H1 (cell line): ENCODE measurements around the gene TGM5. TPM values are rescaled to one million over a fixed set of nuclear protein-coding genes. Genes with fewer than 3 reads are reported as not detected.

Experiments
- CBX5 ChIP-seq: fragments of 300-800, 300-1000 bp; sonication (generic); IDR thresholded peaks from 2 replicates; pipeline ENCODE4 v1.7.1; 2016; ENCODE audit warnings: antibody characterized with exemption, low read length, low read depth
- CHD2 ChIP-seq: IDR thresholded peaks from 2 replicates; pipeline ENCODE4 v1.6.1; 2012; ENCODE audit warnings: low read length, improper control_type of control experiment
- CHD7 ChIP-seq: fragments of 300-600 bp; sonication (generic); IDR thresholded peaks from 2 replicates; pipeline ENCODE4 v1.7.1; 2012; ENCODE audit warnings: low read length, moderate library complexity, mild to moderate bottlenecking, inconsistent platforms; ENCODE audit not compliant: insufficient replicate concordance
- CTCF ChIP-seq, 3 experiments: IDR thresholded peaks; 1 replicate in 2 of 3; 2 replicates in 1 of 3; pipeline versions ENCODE4 v1.5.1 to v1.6.1; 2011; ENCODE audit warnings: low read length in 3 of 3, mild to moderate bottlenecking in 3 of 3, inconsistent platforms in 2 of 3, low read depth in 1 of 3, moderate library complexity in 1 of 3; ENCODE audit not compliant: insufficient read depth in 1 of 3; ENCODE audit errors: control extremely low read depth in 1 of 3
- TBP ChIP-seq: IDR thresholded peaks from 2 replicates; pipeline ENCODE4 v1.6.1; 2011; ENCODE audit warnings: low read depth, low read length, improper control_type of control experiment
- USF2 ChIP-seq: IDR thresholded peaks from 2 replicates; pipeline ENCODE4 v1.6.1; 2011; ENCODE audit warnings: low read length, improper control_type of control experiment
- polyA plus RNA-seq, 7 experiments: library from polyadenylated mRNA; depleted of rRNA in 3 of 7; stranded (reverse) in 5 of 7; unstranded in 2 of 7; fragments of >200 nt in 5 of 7; fragments of 200-250 nt in 2 of 7; gene quantifications; 1 replicate in 5 of 7; 2 replicates in 1 of 7; 4 replicates in 1 of 7; pipeline versions ENCODE4 v1.2.1 to v1.2.3, GENCODE V29; 2011 to 2013; ENCODE audit warnings: missing spikeins in 2 of 7, mixed read lengths in 2 of 7
- total RNA-seq: library from RNA; stranded (reverse); fragmentation: NEBNext Ultra II Directional; extraction: Animal tissue kit (Norgen Biotek cat#: 25700); gene quantifications from 2 replicates; pipeline ENCODE4 v1.2.1, GENCODE V29; 2021

Gene TGM5
- total and polyA plus RNA-seq, 2 of the 8 experiments (the other 6 are each of a cell fraction or from before 2014, with no cell fraction given), result not detected

- no peak for TF ChIP-seq CHD7
- TF ChIP-seq CTCF (IDR thresholded peaks at IDR 0.05; ENCODE audit: control extremely low read depth in 1 of 3, insufficient read depth in 1 of 3, low read depth in 1 of 3, low read length in 3 of 3), result peak in 2 of 3 experiments; percentile 79 to 88; a peak in 3 of 4 replicates
- no peak for TF ChIP-seq CHD2
- no peak for TF ChIP-seq USF2
- no peak for TF ChIP-seq TBP
- no peak for TF ChIP-seq CBX5
These were observed 41.4 kb downstream of the TGM5 start (continued) for GRCh38 chr15:43225201-43225949.
